Gastroesophageal sphincter (tissue), 3 donors: ENCODE data around the gene ITPA.

ENCODE experiments used
- CTCF ChIP-seq, 4 experiments: fragments of 200-600 bp in 2 of 4; fragments of 450-650 bp in 2 of 4; sonication (generic) in 1 of 4; IDR thresholded peaks; one replicate each; pipeline ENCODE4 v1.5.1; 2017 to 2019; ENCODE audit warnings: antibody characterized with exemption in 4 of 4, mild to moderate bottlenecking in 2 of 4, moderate library complexity in 2 of 4
- POLR2AphosphoS5 ChIP-seq: sonication (generic); formaldehyde crosslinking; IDR thresholded peaks from one replicate; pipeline ENCODE4 v1.6.1; 2017; ENCODE audit warnings: antibody characterized with exemption

GRCh38 chr20:3202965-3203314 lies 6.4 kb upstream of the ITPA start:
- TF ChIP-seq POLR2AphosphoS5, result no peak
- no peak for TF ChIP-seq CTCF (IDR thresholded peaks at IDR 0.05)
